ENCODE data around the gene C14orf132.

C14orf132 gene

GRCh38 chr14:96125536-96125935 is 86.4 kb downstream of the C14orf132 start:
- DNase-seq: no peak

GRCh38 chr14:96126339-96126782 is 87.2 kb downstream of the C14orf132 start:
- peak; percentile 19 for DNase-seq

- DNase-seq: no peak
These were observed 87.7 kb downstream of the C14orf132 start for GRCh38 chr14:96126783-96127271.

DNA sequence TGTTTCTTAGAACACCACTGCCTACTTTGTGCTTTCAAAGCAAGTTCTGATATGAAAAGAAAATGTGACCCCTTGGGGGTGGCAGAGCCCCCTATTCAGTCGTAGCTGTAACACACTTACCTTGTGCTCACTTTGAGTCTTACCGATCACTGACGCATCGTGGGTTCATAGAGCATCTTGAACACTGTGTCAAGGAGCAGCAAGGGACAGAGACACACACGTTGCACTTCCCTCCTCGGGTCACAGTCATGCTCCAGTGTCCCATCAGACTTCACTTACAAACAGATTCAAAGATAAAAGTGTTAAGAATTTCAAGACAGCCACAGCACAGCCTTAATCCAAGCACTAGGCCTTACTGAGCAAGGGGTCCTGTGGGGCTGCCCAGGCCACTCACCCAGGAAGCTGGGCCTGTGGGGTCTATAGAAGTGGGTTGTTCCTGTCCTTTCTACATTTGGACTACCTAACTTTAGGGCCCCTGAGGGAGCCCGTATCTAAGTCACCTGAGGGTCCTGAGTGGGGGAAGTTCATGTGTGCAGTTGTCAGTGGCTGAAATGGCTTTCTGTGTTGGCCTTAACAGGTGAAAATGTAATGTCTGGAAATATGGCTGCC is 90.1 kb downstream of the C14orf132 start:
- DNase-seq: no peak

DNA sequence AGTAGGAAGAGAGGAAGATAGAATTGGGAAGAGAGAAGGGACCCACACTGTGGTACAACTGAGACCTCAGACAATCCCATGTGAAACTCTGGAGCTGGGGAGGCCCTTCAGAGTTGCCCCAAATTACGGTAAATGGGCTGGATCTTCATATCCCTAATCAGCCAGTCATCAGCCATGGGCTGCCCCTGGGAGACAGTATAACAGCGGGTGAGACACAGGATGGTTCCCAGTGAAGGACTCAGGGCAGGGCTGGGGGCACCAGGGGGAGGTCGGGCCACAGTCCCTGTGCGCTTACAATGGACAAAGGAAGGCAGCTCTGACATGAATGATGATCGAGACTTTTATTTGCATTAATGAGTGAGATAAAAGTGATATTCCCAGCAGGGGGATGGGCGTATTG is 91.2 kb downstream of the C14orf132 start:
- DNase-seq: no peak

- DNase-seq: no peak
These were observed 91.7 kb downstream of the C14orf132 start for GRCh38 chr14:96130854-96131253.

DNA sequence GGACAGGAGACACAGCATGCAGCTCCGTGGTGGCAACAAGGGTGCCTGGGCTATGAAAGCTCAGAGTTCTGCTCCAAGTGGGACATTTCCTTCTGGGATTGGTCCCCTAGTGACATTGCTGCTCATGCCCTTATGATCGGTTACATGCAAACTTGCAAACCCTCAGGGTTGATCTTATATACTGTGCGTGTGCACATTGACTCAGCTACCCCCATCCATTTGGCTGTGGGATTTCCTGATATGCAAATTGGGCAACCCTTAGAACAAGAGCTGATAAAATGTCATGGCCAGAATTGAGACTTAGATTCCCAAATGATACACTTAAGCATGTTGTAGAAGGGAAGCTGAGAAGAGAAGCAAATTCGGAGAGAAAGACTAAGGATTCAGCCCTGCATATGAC is 92.7 kb downstream of the C14orf132 start:
- DNase-seq: no peak

GRCh38 chr14:96134508-96134907 is 95.3 kb downstream of the C14orf132 start:
- DNase-seq: no peak

DNA sequence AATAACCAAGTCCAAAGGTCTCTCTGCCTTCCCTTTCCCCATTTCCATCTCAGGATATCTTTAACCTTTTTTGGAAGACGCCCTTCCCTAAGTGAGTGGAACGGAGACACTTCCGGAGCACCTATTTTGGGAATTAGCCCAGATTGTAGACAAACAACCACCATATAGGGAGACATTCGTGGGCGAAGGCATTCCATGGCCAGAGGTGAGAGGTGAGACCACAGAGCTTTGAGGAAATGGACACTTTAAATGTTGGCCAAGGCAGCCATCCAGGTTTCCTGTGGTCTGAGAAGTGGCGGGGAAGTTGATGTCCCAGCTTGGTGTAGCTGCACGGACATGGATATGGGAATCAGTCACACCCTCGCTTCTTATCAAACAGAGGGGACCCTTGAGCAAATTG is 96.1 kb downstream of the C14orf132 start:
- no peak for DNase-seq

- no peak for DNase-seq
These were observed 97.3 kb downstream of the C14orf132 start for GRCh38 chr14:96136371-96137005.

DNA sequence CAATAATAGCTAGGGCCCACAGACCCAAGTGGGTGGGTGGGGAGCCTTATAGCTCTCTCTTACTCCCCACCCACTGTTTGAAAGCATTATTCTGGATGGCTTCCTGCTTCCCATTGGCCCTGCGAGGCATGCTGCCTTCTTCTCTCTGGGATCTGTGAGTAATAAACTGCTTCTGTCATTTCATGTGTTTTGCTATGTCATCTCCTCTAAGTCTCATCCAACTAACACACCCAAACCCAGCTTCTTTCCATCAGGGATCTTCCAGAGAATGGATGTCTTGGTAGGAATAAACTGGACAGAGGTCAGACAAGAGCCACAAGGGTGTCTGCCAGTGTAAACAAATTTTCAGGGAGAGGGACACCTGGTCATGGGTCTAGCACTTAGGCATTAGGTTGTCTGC is 99.1 kb downstream of the C14orf132 start:
- no peak for DNase-seq

DNA sequence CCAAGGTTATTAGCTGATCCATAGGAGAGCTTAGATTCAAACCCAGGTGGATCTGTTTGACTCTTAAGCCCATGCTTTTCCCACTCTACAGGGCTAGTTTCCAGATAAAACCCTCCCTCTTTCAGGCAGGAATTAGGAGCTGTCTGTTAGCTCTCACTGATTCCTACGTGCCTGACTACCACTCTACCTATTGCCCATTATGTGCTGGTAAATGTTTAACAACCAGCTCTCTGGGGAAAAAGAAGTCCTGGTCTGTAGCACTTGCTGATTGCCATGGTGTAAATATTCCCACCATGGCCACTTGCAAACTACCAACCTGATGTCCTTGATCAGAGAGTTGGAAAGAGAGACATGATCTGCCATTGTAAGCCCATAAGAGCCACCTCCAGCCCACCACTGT is 100.0 kb downstream of the C14orf132 start:
- DNase-seq: no peak

- no peak for DNase-seq
These were observed 100.7 kb downstream of the C14orf132 start for GRCh38 chr14:96139879-96140278.

GRCh38 chr14:96140952-96141351 is 101.8 kb downstream of the C14orf132 start:
- DNase-seq: no peak

Data from activated naive CD4-positive, alpha-beta T cell treated with anti-CD3 and anti-CD28 coated beads, Interleukin-2, amount 50 U/mL, for 16 hours (primary cell).